OCI-LY3 (cell line): ENCODE results near the gene ZNF438.

Experiments
- H2AFZ ChIP-seq: fragments of 200-600, 300-600 bp; shearing (Covaris generic); 2 replicates; pipeline ENCODE4 v1.6.0; 2014; ENCODE audit warnings: antibody characterized with exemption, low read depth, low read length
- H3K27ac ChIP-seq: fragments of 200-600, 300-600 bp; sonication (generic); 2 replicates; pipeline ENCODE4 v1.5.1; 2014; ENCODE audit warnings: mild to moderate bottlenecking, low read length, moderate library complexity, mixed read lengths
- H3K27me3 ChIP-seq: fragments of 200-600, 300-600 bp; sonication (generic); 2 replicates; pipeline ENCODE4 v1.6.1; 2014; ENCODE audit warnings: low read depth, low read length, mixed read lengths
- H3K36me3 ChIP-seq: fragments of 200-600, 300-600 bp; sonication (generic); replicated peaks from 2 replicates; pipeline ENCODE3; 2014; ENCODE audit warnings: low read depth, low read length, mixed read lengths
- H3K4me1 ChIP-seq: fragments of 300-600, 200-600 bp; sonication (generic); 2 replicates; pipeline ENCODE4 v1.6.1; 2014; ENCODE audit warnings: low read length, mixed read lengths
- H3K4me2 ChIP-seq: fragments of 200-600, 300-600 bp; sonication (generic); 2 replicates; pipeline ENCODE4 v1.6.1; 2014; ENCODE audit warnings: low read length, mixed read lengths
- H3K4me3 ChIP-seq: fragments of 300-600, 200-600 bp; sonication (generic); 2 replicates; pipeline ENCODE4 v1.5.1; 2014; ENCODE audit warnings: antibody characterized with exemption, mild to moderate bottlenecking, low read length, moderate library complexity
- H3K79me2 ChIP-seq: fragments of 300-600, 200-600 bp; shearing (Covaris generic); 2 replicates; pipeline ENCODE4 v1.6.1; 2014; ENCODE audit warnings: mild to moderate bottlenecking, low read length, mixed read lengths
- H3K9ac ChIP-seq: fragments of 300-600, 200-600 bp; shearing (Covaris generic); 2 replicates; pipeline ENCODE4 v1.6.0; 2014; ENCODE audit warnings: mild to moderate bottlenecking, low read length, moderate library complexity
- H3K9me3 ChIP-seq: fragments of 200-600, 300-600 bp; shearing (Covaris generic); 2 replicates; pipeline ENCODE4 v1.6.1; 2014; ENCODE audit warnings: low read length, mixed read lengths; ENCODE audit not compliant: insufficient read depth
- H4K20me1 ChIP-seq: fragments of 200-600, 300-600 bp; sonication (generic); 2 replicates; pipeline ENCODE4 v1.6.1; 2016; ENCODE audit warnings: low read length, mixed read lengths; ENCODE audit not compliant: insufficient read depth
- EZH2phosphoT487 ChIP-seq: fragments of 200-600 bp; shearing (Covaris generic); IDR thresholded peaks from 2 replicates; pipeline ENCODE4 v1.6.1; 2018; ENCODE audit warnings: antibody characterized with exemption, mixed run types, low read depth
- TF ChIP-seq, protein P1 (sequence below): fragments of 200-600, 300-600 bp; sonication (generic); IDR thresholded peaks from 2 replicates; pipeline ENCODE4 v1.5.1; 2014; ENCODE audit warnings: antibody characterized with exemption, low read length, low read depth

Gene ZNF438

DNA sequence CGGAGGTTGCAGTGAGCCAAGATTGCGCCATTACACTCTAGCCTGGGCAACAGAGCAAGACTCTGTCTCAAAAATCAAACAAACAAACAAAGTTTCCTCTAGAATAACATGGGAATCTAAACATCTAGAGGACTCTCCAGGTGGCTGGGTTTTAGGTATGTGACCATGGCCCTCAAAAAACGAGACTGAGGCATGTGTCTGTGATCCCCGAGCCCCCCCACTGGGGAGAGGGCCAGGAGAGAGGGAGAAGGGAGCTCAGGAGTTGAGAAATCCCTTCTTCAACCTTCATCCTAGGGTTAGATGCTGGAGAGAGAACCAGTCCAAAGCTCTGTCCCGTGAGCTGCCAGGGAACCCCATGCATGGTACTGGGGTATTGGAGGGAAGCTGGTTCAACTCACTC lies 214.1 kb downstream of the ZNF438 start:
- Histone ChIP-seq H3K27ac (no peak overlapping the region), H3K36me3 (no peaks in the 10 kb centered on the region), H3K27me3 (no peaks in the 10 kb centered on the region), H2AFZ (no peak overlapping the region), H3K9me3 (no peaks in the 10 kb centered on the region), H3K4me2 (no peak overlapping the region), H3K4me1 (peaks cover 11% of the 10 kb centered on the region), H4K20me1 (no peaks in the 10 kb centered on the region), H3K4me3 (no peak overlapping the region), H3K79me2 (no peaks in the 10 kb centered on the region), H3K9ac (no peak overlapping the region)
- no peak for TF ChIP-seq EZH2phosphoT487
- TF ChIP-seq, protein P1, sequence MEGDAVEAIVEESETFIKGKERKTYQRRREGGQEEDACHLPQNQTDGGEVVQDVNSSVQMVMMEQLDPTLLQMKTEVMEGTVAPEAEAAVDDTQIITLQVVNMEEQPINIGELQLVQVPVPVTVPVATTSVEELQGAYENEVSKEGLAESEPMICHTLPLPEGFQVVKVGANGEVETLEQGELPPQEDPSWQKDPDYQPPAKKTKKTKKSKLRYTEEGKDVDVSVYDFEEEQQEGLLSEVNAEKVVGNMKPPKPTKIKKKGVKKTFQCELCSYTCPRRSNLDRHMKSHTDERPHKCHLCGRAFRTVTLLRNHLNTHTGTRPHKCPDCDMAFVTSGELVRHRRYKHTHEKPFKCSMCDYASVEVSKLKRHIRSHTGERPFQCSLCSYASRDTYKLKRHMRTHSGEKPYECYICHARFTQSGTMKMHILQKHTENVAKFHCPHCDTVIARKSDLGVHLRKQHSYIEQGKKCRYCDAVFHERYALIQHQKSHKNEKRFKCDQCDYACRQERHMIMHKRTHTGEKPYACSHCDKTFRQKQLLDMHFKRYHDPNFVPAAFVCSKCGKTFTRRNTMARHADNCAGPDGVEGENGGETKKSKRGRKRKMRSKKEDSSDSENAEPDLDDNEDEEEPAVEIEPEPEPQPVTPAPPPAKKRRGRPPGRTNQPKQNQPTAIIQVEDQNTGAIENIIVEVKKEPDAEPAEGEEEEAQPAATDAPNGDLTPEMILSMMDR, result no peak

DNA sequence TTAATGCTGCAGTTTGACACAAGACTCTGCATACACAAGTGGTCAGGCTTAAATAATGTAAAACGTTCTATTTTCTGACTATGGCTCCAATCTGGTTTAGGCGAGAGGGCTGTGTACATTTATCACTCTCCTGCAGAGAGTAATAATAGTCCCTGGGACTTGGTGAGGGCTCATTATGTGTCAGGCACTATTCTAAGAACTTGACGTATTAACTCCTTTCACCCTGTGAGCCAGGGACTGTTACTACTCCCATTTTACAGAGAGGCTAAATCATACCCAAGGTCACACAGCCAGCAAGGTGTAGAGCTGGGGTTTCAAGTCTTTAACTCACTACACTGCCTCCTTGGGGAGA lies 214.9 kb downstream of the ZNF438 start:
- no peak for TF ChIP-seq EZH2phosphoT487
- TF ChIP-seq, protein P1, result no peak
- Histone ChIP-seq H3K27ac (no peak overlapping the region), H3K9ac (no peak overlapping the region), H3K36me3 (no peaks in the 10 kb centered on the region), H2AFZ (no peak overlapping the region), H3K27me3 (no peaks in the 10 kb centered on the region), H4K20me1 (no peaks in the 10 kb centered on the region), H3K4me2 (no peak overlapping the region), H3K4me3 (no peak overlapping the region), H3K9me3 (no peaks in the 10 kb centered on the region), H3K4me1 (peaks cover 11% of the 10 kb centered on the region), H3K79me2 (no peaks in the 10 kb centered on the region)

DNA sequence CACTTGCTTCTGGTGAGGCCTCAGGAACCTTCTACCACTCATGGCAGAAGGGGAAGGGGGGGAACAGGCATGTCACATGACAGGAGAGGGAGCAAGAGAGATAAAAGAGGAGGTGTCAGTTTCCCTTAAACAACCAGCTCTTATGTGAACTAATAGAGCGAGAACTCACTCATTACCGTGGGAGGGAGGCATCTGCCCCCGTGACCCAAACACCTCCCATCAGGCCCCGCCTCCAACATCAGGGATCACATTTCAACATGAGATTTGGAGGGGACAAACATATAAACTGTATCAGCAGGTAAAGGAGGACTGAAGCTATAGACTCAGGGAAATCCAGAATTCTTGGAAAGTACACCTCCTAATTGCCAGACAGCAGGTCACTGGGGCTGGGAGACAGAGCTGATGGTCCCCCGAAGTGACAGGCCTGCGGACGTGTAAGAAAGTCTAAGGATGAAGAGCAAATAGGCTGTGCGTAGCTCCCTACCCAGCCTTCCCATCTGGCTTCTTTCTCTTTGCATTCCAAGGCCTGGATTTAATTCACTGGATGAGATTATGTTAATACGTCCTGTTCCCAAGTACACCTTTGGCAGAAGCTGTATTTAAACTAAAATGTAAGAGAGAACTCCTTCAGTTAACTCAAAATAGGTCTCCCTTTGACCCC lies 215.4 kb downstream of the ZNF438 start:
- H2AFZ ChIP-seq, result no peak overlapping the region
- H3K4me1 ChIP-seq, result peaks cover 11% of the 10 kb centered on the region
- TF ChIP-seq, protein P1, result no peak
- no peak for TF ChIP-seq EZH2phosphoT487

DNA sequence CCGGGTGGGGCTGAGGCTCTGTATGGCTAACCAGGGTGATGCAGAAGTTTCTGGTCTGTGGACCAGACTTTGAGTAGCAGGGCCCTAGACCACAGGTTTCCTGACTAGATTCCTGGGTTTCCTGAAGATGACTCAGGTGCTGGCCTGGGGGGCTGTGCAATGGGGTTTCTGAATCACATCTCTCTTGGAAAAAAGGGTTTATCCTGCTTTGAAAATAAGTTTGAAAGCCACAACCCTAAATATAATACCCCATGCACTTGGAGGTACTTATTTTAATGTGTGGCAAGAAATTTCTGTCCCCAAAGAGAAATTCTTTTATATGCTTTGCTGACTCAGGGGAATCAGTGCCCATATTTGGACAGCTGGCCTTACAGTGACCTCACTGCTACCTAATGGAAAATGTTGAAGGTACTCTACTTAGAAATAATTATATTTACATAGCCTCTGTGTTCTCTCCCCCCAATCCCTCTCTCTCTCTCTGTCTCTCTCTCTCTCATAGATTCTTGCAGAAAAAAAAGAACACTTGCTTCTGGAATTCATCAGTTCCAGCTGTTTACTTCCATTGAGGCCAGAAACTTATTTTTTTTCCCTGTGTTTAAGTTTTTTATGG lies 217.7 kb downstream of the ZNF438 start:
- no peak overlapping the region for H3K9ac ChIP-seq
- H3K4me1 ChIP-seq, result no peaks in the 10 kb centered on the region
- H3K27me3 ChIP-seq, result no peaks in the 10 kb centered on the region
- H3K4me3 ChIP-seq, result no peak overlapping the region
- H3K36me3 ChIP-seq, result no peaks in the 10 kb centered on the region
- no peaks in the 10 kb centered on the region for H3K9me3 ChIP-seq
- H3K4me2 ChIP-seq, result no peak overlapping the region
- H3K79me2 ChIP-seq, result no peaks in the 10 kb centered on the region
- no peaks in the 10 kb centered on the region for H4K20me1 ChIP-seq
- no peak overlapping the region for H2AFZ ChIP-seq
- TF ChIP-seq, protein P1, result no peak
- TF ChIP-seq EZH2phosphoT487, result no peak
- H3K27ac ChIP-seq, result no peak overlapping the region

More for the DNA sequence above, 215.4 kb downstream of the ZNF438 start:
- Histone ChIP-seq H4K20me1 (no peaks in the 10 kb centered on the region), H3K9me3 (no peaks in the 10 kb centered on the region), H3K9ac (no peak overlapping the region), H3K27ac (no peak overlapping the region), H3K4me3 (no peak overlapping the region), H3K27me3 (no peaks in the 10 kb centered on the region), H3K36me3 (no peaks in the 10 kb centered on the region), H3K79me2 (no peaks in the 10 kb centered on the region), H3K4me2 (no peak overlapping the region)
